Chondrocyte (in vitro differentiated cells): ENCODE measurements around the gene AFTPH. TPM values are rescaled to one million over a fixed set of nuclear protein-coding genes. Genes with fewer than 3 reads are reported as not detected.

Experiments used
- DNase-seq: peaks from one replicate; pipeline ENCODE4 v3.0.0; 2021; ENCODE audit warnings: mixed read lengths, low spot score
- H3K27ac Mint-ChIP-seq: one replicate; pipeline ENCODE4 v1.8.0; 2021; ENCODE audit warnings: mild to moderate bottlenecking, moderate library complexity, mixed read lengths; ENCODE audit not compliant: unreplicated experiment
- H3K27me3 Mint-ChIP-seq: 2 replicates; pipeline ENCODE4 v1.8.0; 2021; ENCODE audit warnings: low read depth, mixed read lengths
- H3K36me3 Mint-ChIP-seq: 2 replicates; pipeline ENCODE4 v1.8.0; 2021; ENCODE audit warnings: low read depth, mixed read lengths
- H3K4me1 Mint-ChIP-seq: 2 replicates; pipeline ENCODE4 v1.8.0; 2021; ENCODE audit warnings: low read depth, mild to moderate bottlenecking, mixed read lengths
- H3K4me3 Mint-ChIP-seq: one replicate; pipeline ENCODE4 v1.8.0; 2021; ENCODE audit warnings: mild to moderate bottlenecking, moderate library complexity, mixed read lengths; ENCODE audit not compliant: unreplicated experiment
- H3K9me3 Mint-ChIP-seq: 2 replicates; pipeline ENCODE4 v1.8.0; 2021; ENCODE audit warnings: low read depth, mixed read lengths
- long read RNA-seq: library from polyadenylated mRNA; stranded (forward); transcript quantifications from one replicate; pipeline ENCODE4 v2.0.0, GENCODE V29; 2021
- total RNA-seq: library from RNA; stranded (reverse); gene quantifications from 3 replicates; pipeline ENCODE4 v1.2.1, GENCODE V29; 2021
- TF ChIP-seq, protein P1 (sequence below): fragments of 200-600 bp; sonication (generic); IDR thresholded peaks from 2 replicates; pipeline ENCODE4 v1.5.0; 2021; ENCODE audit warnings: antibody characterized with exemption, mild to moderate bottlenecking, moderate library complexity

The AFTPH gene, protein sequence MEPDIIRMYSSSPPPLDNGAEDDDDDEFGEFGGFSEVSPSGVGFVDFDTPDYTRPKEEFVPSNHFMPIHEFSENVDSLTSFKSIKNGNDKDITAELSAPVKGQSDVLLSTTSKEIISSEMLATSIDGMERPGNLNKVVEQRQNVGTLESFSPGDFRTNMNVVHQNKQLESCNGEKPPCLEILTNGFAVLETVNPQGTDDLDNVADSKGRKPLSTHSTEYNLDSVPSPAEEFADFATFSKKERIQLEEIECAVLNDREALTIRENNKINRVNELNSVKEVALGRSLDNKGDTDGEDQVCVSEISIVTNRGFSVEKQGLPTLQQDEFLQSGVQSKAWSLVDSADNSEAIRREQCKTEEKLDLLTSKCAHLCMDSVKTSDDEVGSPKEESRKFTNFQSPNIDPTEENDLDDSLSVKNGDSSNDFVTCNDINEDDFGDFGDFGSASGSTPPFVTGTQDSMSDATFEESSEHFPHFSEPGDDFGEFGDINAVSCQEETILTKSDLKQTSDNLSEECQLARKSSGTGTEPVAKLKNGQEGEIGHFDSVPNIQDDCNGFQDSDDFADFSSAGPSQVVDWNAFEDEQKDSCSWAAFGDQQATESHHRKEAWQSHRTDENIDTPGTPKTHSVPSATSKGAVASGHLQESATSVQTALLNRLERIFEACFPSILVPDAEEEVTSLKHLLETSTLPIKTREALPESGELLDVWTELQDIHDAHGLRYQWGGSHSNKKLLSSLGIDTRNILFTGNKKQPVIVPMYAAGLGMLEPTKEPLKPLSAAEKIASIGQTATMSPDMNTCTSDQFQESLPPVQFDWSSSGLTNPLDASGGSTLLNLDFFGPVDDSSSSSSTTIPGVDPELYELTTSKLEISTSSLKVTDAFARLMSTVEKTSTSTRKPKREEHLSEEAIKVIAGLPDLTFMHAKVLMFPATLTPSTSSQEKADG
- total RNA-seq = 14.0 to 17.3 TPM (median 17.0 TPM) in 3 replicates
- long read RNA-seq, full-length matches to known transcripts = 9 of 13 reads
- long read RNA-seq, partial matches to known transcripts = 1 of 13 reads
- long read RNA-seq, other reads (novel, unspliced or antisense) = 3 of 13 reads

DNA sequence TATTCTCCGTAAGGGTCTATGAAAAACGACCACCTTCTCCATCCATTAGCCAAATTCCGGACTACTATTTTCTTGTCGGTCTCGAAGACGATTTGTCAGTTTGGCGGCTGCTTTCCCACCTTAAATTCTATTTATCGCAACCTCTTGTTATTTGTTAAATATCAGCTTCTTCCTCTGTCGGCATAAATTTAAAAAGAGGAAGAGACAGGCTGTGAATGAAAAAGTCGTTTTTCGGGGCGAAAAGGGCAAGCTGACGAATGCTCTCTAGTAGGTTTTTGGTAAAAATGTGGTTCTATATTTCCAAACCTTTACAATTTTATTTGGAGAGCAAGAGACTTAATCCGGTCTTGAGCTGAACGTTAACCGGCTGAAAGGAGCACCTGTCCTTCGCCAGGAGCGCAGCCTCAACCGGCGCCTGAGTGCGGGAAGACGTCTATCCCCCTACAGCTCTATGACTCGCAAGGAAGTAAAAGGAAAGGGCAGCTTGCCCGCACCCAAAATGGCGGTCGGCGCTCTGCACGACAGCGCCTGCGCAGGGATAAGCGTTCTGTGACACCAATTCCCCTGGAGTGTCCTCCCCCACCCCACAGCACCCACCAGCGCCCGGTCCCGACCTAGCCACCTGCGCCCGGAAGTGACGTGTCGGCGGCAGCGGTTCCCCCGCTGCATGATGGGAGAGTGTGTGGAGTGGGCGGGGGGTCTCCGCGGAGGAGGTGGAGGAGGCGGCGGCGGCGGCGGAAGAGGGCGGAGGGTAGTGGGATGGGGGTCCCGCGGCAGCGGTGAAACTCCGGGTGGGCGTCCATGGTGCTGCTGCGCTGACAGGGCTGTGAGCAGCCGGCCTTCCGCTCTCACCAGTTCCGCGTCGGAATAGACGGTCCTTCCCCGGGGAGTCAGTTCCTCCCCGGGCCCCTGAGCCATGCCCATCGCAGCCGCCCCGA lies at the start of gene AFTPH:
Gene AFTPH, plus strand, starts transcription at position 663 of the 938 bp plus-strand sequence. CDS start 27,147 bp downstream, outside the sequence.
- Mint-ChIP-seq H3K4me1 (peaks cover 25% of the 10 kb centered on the region), H3K9me3 (no peaks in the 10 kb centered on the region), H3K27me3 (no peaks in the 10 kb centered on the region), H3K27ac (peak within 1 kb of the TSS; percentile 98), H3K4me3 (peak within 1 kb of the TSS; percentile 95), H3K36me3 (no peaks in the 10 kb centered on the region)
- peak; percentile 99 for DNase-seq
- TF ChIP-seq, protein P1, sequence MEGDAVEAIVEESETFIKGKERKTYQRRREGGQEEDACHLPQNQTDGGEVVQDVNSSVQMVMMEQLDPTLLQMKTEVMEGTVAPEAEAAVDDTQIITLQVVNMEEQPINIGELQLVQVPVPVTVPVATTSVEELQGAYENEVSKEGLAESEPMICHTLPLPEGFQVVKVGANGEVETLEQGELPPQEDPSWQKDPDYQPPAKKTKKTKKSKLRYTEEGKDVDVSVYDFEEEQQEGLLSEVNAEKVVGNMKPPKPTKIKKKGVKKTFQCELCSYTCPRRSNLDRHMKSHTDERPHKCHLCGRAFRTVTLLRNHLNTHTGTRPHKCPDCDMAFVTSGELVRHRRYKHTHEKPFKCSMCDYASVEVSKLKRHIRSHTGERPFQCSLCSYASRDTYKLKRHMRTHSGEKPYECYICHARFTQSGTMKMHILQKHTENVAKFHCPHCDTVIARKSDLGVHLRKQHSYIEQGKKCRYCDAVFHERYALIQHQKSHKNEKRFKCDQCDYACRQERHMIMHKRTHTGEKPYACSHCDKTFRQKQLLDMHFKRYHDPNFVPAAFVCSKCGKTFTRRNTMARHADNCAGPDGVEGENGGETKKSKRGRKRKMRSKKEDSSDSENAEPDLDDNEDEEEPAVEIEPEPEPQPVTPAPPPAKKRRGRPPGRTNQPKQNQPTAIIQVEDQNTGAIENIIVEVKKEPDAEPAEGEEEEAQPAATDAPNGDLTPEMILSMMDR = no peak

DNA sequence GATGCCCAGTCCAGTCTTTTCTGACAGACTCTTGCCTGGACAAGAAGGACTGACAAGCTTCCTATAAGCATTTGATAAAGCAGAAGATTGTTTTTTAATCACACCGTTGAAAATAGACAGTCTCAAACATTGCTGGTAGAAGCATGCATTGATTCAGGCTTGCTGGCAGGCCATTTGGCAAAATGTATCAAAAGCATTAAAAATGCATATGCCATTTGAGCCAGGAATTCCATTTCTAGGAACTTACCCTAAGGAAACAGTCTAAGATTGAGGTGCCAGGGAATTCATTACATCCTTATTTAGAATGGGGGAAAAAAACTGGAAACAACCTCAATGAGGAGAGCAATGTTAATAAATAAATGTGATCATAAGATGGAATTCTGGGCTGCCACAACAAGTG lies 49.5 kb upstream of the AFTPH start:
- Mint-ChIP-seq H3K9me3 (no peaks in the 10 kb centered on the region), H3K4me3 (no peak overlapping the region), H3K27ac (no peak overlapping the region), H3K4me1 (no peaks in the 10 kb centered on the region), H3K36me3 (no peaks in the 10 kb centered on the region), H3K27me3 (peaks cover 3% of the 10 kb centered on the region)
- DNase-seq = no peak
- TF ChIP-seq, protein P1 = no peak

DNA sequence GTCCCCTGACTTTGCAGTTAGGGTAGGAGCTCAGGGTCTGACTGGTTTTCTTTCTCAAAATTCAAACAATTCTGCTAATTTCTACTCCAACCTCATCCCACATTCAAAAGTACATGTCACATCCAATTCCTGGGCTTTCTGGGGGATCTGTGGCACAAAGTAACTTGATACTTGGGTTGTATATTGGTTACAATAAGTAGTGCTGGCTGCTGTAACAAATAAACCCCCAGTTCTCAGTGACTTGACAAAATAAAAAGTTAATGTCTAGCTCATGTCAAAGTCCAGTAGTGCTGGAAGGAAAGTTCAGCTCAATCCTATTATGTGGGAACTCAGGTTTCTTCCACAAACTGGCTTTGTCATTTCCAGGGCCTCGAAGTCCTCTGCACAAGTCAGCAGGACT lies 47.1 kb upstream of the AFTPH start:
- H3K27ac Mint-ChIP-seq = no peak overlapping the region
- TF ChIP-seq, protein P1 = no peak
- H3K4me3 Mint-ChIP-seq = no peak overlapping the region
- H3K9me3 Mint-ChIP-seq = no peaks in the 10 kb centered on the region
- peaks cover 3% of the 10 kb centered on the region for H3K27me3 Mint-ChIP-seq
- no peaks in the 10 kb centered on the region for H3K4me1 Mint-ChIP-seq
- H3K36me3 Mint-ChIP-seq = no peaks in the 10 kb centered on the region
- DNase-seq = no peak

DNA sequence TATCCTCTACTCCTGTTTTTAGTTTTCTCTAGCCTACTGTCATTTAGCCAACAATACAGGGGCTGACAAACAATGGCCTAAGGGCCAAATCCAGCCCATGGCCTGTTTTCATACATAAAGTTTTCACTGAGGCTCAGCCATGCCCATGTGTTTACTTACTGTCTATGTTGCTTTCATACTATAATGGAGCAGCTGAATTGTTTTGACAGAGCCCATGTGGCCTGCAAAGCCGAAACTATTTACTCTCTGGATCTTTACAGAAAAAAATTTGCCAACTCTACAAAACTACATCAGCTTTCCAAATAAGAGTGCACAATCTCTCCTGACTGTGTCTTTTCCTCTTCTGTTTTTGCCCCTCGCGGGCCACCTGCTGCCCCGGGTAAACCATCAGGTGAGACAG lies 46.1 kb upstream of the AFTPH start:
- Mint-ChIP-seq H3K27me3 (peaks cover 3% of the 10 kb centered on the region), H3K36me3 (no peaks in the 10 kb centered on the region)

More for the DNA sequence above, 46.1 kb upstream of the AFTPH start:
- H3K27ac Mint-ChIP-seq = no peak overlapping the region
- no peaks in the 10 kb centered on the region for H3K9me3 Mint-ChIP-seq
- no peak overlapping the region for H3K4me3 Mint-ChIP-seq
- peaks cover 4% of the 10 kb centered on the region for H3K4me1 Mint-ChIP-seq
- TF ChIP-seq, protein P1 = no peak
- DNase-seq = no peak
